Activated CD4-positive, alpha-beta memory T cell treated with anti-CD3 and anti-CD28 coated beads for 36 hours (primary cell): ENCODE measurements around the gene MT3. TPM values are rescaled to one million over a fixed set of nuclear protein-coding genes. Genes with fewer than 3 reads are reported as not detected.

Source experiments
- CTCF ChIA-PET: fragments of 350-600 bp; sonication (Branson Sonifier 250); formaldehyde crosslinking; loops from one replicate; lab custom pipeline; 2021; ENCODE audit warnings: antibody characterized with exemption, inconsistent platforms; lab: Charles Lee
- POLR2A ChIA-PET: fragments of 350-600 bp; sonication (Branson Sonifier 250); formaldehyde crosslinking; loops from one replicate; lab custom pipeline; 2021; ENCODE audit warnings: antibody characterized with exemption; lab: Charles Lee
- DNase-seq: peaks from one replicate; pipeline ENCODE4 v3.0.0-alpha.2; 2020
- H3K27ac Mint-ChIP-seq: one replicate; pipeline ENCODE4 v1.8.0; 2021; ENCODE audit warnings: mixed read lengths
- H3K27me3 Mint-ChIP-seq: one replicate; pipeline ENCODE4 v1.8.0; 2021; ENCODE audit warnings: mixed read lengths
- H3K36me3 Mint-ChIP-seq: one replicate; pipeline ENCODE4 v1.8.0; 2021; ENCODE audit warnings: mixed read lengths
- H3K4me1 Mint-ChIP-seq: one replicate; pipeline ENCODE4 v1.8.0; 2021; ENCODE audit warnings: low read depth, mixed read lengths
- H3K4me3 Mint-ChIP-seq: one replicate; pipeline ENCODE4 v1.8.0; 2021; ENCODE audit warnings: mild to moderate bottlenecking, mixed read lengths
- H3K9me3 Mint-ChIP-seq: one replicate; pipeline ENCODE4 v1.8.0; 2021; ENCODE audit warnings: mixed read lengths
- intact Hi-C: fragments of 100-400 bp; cut with micrococcal nuclease; formaldehyde crosslinking; loops from one replicate; pipeline ENCODE4 v1.15.1; 2023
- total RNA-seq, 2 experiments: library from RNA; stranded (reverse); gene quantifications; one replicate each; pipeline ENCODE4 v1.2.3, GENCODE V29; 2021

Gene MT3
- total RNA-seq, 2 experiments from 2014 or later, result 3.1 to 3.9 TPM

GRCh38 chr16:56583351-56584168 is 5.8 kb upstream of the MT3 start:
- no peak overlapping the region for H3K27ac Mint-ChIP-seq
- no peaks in the 10 kb centered on the region for H3K9me3 Mint-ChIP-seq
- POLR2A ChIA-PET, result no interaction called here
- CTCF ChIA-PET, result interaction anchor here (2.3 kb wide), 1 partner anchor 118 kb away, joined by 7 read pairs; no protein-coding TSS in a partner anchor
- no peaks in the 10 kb centered on the region for H3K4me1 Mint-ChIP-seq
- peaks cover 10% of the 10 kb centered on the region for H3K27me3 Mint-ChIP-seq
- intact Hi-C loops, result no loop called here
- DNase-seq, result no peak
- H3K4me3 Mint-ChIP-seq, result no peak overlapping the region
- no peaks in the 10 kb centered on the region for H3K36me3 Mint-ChIP-seq

- DNase-seq, result no peak
- no peak overlapping the region for H3K27ac Mint-ChIP-seq
- H3K4me3 Mint-ChIP-seq, result no peak overlapping the region
- ChIA-PET CTCF (no interaction called here), POLR2A (no interaction called here)
- H3K4me1 Mint-ChIP-seq, result peaks cover 3% of the 10 kb centered on the region
- no peaks in the 10 kb centered on the region for H3K36me3 Mint-ChIP-seq
- H3K27me3 Mint-ChIP-seq, result peaks cover 14% of the 10 kb centered on the region
- intact Hi-C loops, result no loop called here
- H3K9me3 Mint-ChIP-seq, result no peaks in the 10 kb centered on the region
Observed at GRCh38 chr16:56584276-56584675, 5.1 kb upstream of the MT3 start.

- Mint-ChIP-seq H3K4me1 (peaks cover 12% of the 10 kb centered on the region), H3K27me3 (peaks cover 34% of the 10 kb centered on the region), H3K27ac (no peak overlapping the region), H3K9me3 (no peaks in the 10 kb centered on the region), H3K4me3 (peak overlapping the region; percentile 70), H3K36me3 (no peaks in the 10 kb centered on the region)
- intact Hi-C loops, result no loop called here
- CTCF ChIA-PET, result interaction anchor here (1.1 kb wide), 1 partner anchor 113 kb away, joined by 3 read pairs; no protein-coding TSS in a partner anchor
- no peak for DNase-seq
- POLR2A ChIA-PET, result no interaction called here
Observed at GRCh38 chr16:56588781-56589140, 567 bp upstream of the MT3 start.

GRCh38 chr16:56591377-56592060 is 2.2 kb downstream of the MT3 start:
- DNase-seq, result no peak
- Mint-ChIP-seq H3K27me3 (peaks cover 33% of the 10 kb centered on the region), H3K36me3 (no peaks in the 10 kb centered on the region), H3K4me1 (peaks cover 12% of the 10 kb centered on the region), H3K9me3 (peaks cover 5% of the 10 kb centered on the region), H3K27ac (no peak overlapping the region), H3K4me3 (no peak overlapping the region)
- ChIA-PET POLR2A (no interaction called here), CTCF (interaction anchor here (0.6 to 3.0 kb wide), 5 partner anchors 10 to 102 kb away, joined by 4 to 14 read pairs (median 5); no protein-coding TSS in a partner anchor)
- intact Hi-C loops, result no loop called here

GRCh38 chr16:56593573-56594291 is 4.4 kb downstream of the MT3 start:
- POLR2A ChIA-PET, result no interaction called here
- Mint-ChIP-seq H3K27ac (no peak overlapping the region), H3K4me1 (peaks cover 16% of the 10 kb centered on the region), H3K9me3 (peaks cover 5% of the 10 kb centered on the region), H3K27me3 (peaks cover 23% of the 10 kb centered on the region), H3K4me3 (no peak overlapping the region), H3K36me3 (no peaks in the 10 kb centered on the region)
- intact Hi-C loops, result no loop called here
- CTCF ChIA-PET, result interaction anchor here (1.4 kb wide), 1 partner anchor 108 kb away, joined by 3 read pairs; no protein-coding TSS in a partner anchor
- DNase-seq, result no peak

GRCh38 chr16:56594292-56594619 is 4.9 kb downstream of the MT3 start:
- peaks cover 5% of the 10 kb centered on the region for H3K9me3 Mint-ChIP-seq
- intact Hi-C loops, result no loop called here
- no peak for DNase-seq
- H3K4me1 Mint-ChIP-seq, result peaks cover 13% of the 10 kb centered on the region
- peaks cover 19% of the 10 kb centered on the region for H3K27me3 Mint-ChIP-seq
- ChIA-PET CTCF (no interaction called here), POLR2A (no interaction called here)
- H3K36me3 Mint-ChIP-seq, result no peaks in the 10 kb centered on the region
- H3K27ac Mint-ChIP-seq, result no peak overlapping the region
- H3K4me3 Mint-ChIP-seq, result no peak overlapping the region

GRCh38 chr16:56600398-56600999 is 11.2 kb downstream of the MT3 start:
- Mint-ChIP-seq H3K27me3 (peaks cover 6% of the 10 kb centered on the region), H3K36me3 (no peaks in the 10 kb centered on the region), H3K4me1 (peaks cover 9% of the 10 kb centered on the region), H3K9me3 (no peaks in the 10 kb centered on the region), H3K4me3 (no peak overlapping the region), H3K27ac (no peak overlapping the region)
- ChIA-PET CTCF (interaction anchor here (0.6 to 2.8 kb wide), 20 partner anchors 9 to 145 kb away, joined by 3 to 21 read pairs (median 4); partner anchors contain the start of genes MT1H and NUP93), POLR2A (interaction anchor here (1.6 kb wide), 1 partner anchor 102 kb away, joined by 4 read pairs; no protein-coding TSS in a partner anchor)
- intact Hi-C loops, result no loop called here
- peak; percentile 37 for DNase-seq

- Mint-ChIP-seq H3K4me1 (peaks cover 13% of the 10 kb centered on the region), H3K36me3 (no peaks in the 10 kb centered on the region), H3K27me3 (peaks cover 6% of the 10 kb centered on the region), H3K4me3 (no peak overlapping the region), H3K27ac (no peak overlapping the region), H3K9me3 (no peaks in the 10 kb centered on the region)
- intact Hi-C loops, result no loop called here
- DNase-seq, result no peak
- POLR2A ChIA-PET, result interaction anchor here (1.6 kb wide), 1 partner anchor 101 kb away, joined by 4 read pairs; no protein-coding TSS in a partner anchor
- CTCF ChIA-PET, result interaction anchor here (0.9 to 2.8 kb wide), 13 partner anchors 9 to 128 kb away, joined by 3 to 21 read pairs (median 4); partner anchors contain the start of gene NUP93
Observed at GRCh38 chr16:56601325-56601724, 12.0 kb downstream of the MT3 start.

GRCh38 chr16:56603589-56603988 is 14.3 kb downstream of the MT3 start:
- ChIA-PET CTCF (interaction anchor here (0.9 to 3.5 kb wide), 5 partner anchors 26 to 98 kb away, joined by 3 to 22 read pairs (median 4); partner anchors contain the start of gene MT1G), POLR2A (no interaction called here)
- H3K9me3 Mint-ChIP-seq, result no peaks in the 10 kb centered on the region
- peak; percentile 37 for DNase-seq
- intact Hi-C loops, result loop anchor here (1.0 kb wide), 1 partner anchor 99 kb away; no protein-coding TSS in a partner anchor
- H3K4me1 Mint-ChIP-seq, result peaks cover 26% of the 10 kb centered on the region
- no peak overlapping the region for H3K27ac Mint-ChIP-seq
- peaks cover 6% of the 10 kb centered on the region for H3K27me3 Mint-ChIP-seq
- no peaks in the 10 kb centered on the region for H3K36me3 Mint-ChIP-seq
- H3K4me3 Mint-ChIP-seq, result no peak overlapping the region

GRCh38 chr16:56604966-56605365 is 15.6 kb downstream of the MT3 start:
- no peaks in the 10 kb centered on the region for H3K36me3 Mint-ChIP-seq
- CTCF ChIA-PET, result interaction anchor here (1.1 to 3.5 kb wide), 6 partner anchors 21 to 97 kb away, joined by 3 to 22 read pairs (median 6); partner anchors contain the start of gene MT1E
- intact Hi-C loops, result loop anchor here (5.0 kb wide), 1 partner anchor 407 kb away; no protein-coding TSS in a partner anchor
- H3K9me3 Mint-ChIP-seq, result no peaks in the 10 kb centered on the region
- POLR2A ChIA-PET, result no interaction called here
- H3K4me3 Mint-ChIP-seq, result no peak overlapping the region
- no peak overlapping the region for H3K27ac Mint-ChIP-seq
- DNase-seq, result no peak
- peaks cover 6% of the 10 kb centered on the region for H3K27me3 Mint-ChIP-seq
- peaks cover 35% of the 10 kb centered on the region for H3K4me1 Mint-ChIP-seq

GRCh38 chr16:56605475-56605874 is 16.1 kb downstream of the MT3 start:
- POLR2A ChIA-PET, result interaction anchor here (1.0 kb wide), 1 partner anchor 153 kb away, joined by 3 read pairs; no protein-coding TSS in a partner anchor
- Mint-ChIP-seq H3K36me3 (no peaks in the 10 kb centered on the region), H3K27me3 (peaks cover 2% of the 10 kb centered on the region), H3K4me1 (peaks cover 36% of the 10 kb centered on the region), H3K9me3 (no peaks in the 10 kb centered on the region), H3K27ac (no peak overlapping the region), H3K4me3 (no peak overlapping the region)
- CTCF ChIA-PET, result interaction anchor here (0.9 to 3.5 kb wide), 9 partner anchors 9 to 96 kb away, joined by 3 to 22 read pairs (median 5); partner anchors contain the start of gene MT1E
- intact Hi-C loops, result loop anchor here (5.0 kb wide), 1 partner anchor 407 kb away; no protein-coding TSS in a partner anchor
- no peak for DNase-seq
